ENCODE measurements around the gene SEC16A.

The SEC16A gene

DNA sequence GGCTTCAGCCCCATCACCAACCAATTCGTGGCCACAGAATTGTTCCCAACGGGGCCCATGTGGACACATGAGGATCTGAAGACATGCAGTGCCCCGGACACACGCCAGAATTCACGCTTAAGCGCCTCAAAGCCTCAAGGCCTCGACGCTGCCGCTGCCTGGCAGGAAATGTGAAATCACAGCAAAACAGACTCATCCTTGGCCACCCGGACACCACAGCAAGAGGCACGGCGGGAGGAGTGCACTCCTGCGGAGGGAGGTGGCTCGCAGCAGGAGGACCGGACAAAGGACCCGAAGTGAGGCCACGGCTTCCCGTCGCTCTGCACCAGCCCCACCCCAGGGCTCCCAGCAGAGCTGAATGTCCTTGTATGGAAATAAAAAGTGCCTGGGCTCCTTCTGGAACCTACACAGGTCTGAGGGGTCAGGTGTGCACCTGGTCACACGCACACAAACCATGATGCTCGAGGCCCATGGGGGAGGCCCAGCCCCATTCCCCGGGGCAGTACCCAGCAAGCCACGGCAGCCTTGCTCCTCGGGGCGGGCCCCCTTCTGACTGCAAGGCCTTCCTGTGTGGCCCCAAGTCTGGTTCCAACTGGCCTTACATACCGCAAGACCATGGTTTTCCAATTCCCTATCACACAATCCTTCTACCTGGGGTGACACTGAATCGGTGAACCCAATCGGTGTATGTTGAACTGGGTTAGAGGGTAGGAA, 10.0 kb downstream of the SEC16A start:
- no peak overlapping the region for H3K4me3 ChIP-seq (ENCODE audit: low read depth, low read length)
- no peak for DNase-seq (ENCODE audit: low read depth)

DNA sequence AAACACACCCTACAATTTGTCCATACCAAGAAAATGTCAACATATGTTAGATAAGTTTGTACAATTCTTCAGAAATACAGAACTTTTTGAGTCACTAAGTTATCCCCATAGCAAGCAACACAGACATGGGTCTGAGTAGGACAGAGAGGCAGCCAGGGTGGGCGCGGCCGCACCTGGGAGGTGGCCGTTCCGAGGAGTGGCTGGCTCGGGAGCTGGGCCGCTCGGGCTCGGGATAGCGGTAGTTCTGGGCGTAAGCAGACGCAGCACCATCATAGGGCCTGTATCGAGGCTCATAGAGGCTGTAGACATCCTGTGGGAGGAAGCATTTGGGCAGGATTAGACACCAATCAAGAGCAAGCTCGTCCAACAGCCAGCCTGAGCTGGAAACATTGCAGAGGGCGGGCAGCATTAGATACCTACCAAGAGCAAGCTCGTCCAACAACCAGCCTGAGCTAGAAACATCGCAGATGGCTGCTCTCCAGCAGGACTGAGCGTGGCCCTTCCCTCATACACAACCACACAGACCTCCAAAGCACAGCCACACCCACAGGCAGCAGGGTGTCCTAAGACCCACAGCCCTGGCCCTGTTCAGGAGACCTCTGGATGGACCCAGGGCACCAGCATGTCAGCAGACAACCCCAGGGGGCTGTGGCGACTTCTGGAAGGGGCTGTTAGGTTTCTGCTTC, 10.9 kb downstream of the SEC16A start:
- H3K4me3 ChIP-seq (ENCODE audit: low read depth, low read length): no peak overlapping the region
- no peak for DNase-seq (ENCODE audit: low read depth)

DNA sequence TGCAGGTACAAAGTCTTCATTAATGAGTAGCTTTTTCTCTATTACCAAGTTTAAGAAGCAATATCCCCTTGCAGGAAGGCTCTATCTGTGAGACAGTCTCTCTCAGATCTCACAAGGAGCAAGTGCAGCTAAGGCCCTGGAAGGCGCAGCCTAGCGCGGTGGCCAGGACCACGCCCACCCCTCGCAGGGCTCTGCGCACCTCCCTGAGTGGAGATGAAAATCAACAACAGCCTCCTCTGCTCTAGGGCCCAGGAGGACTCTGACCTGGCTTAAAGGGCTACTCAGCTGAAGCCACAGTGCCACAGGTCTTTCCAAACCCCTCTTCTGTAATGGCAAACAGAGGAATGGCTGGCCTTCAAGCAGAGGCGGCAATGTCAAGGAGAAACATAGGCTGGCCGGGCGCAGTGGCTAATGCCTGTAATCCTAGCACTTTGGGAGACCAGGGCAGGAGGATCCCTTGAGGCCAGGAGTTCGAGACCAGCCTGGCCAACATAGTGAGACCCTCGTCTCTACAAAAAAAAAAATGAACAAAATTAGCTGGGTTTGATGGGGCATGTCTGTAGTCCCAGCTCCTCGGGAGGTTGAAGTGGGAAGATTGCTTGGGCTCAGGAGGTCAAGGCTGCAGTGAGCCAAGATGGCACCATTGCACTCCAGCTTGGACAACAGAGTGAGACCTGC, 11.9 kb downstream of the SEC16A start:
- no peak overlapping the region for H3K4me3 ChIP-seq (ENCODE audit: low read depth, low read length)
- DNase-seq (ENCODE audit: low read depth): no peak

DNA sequence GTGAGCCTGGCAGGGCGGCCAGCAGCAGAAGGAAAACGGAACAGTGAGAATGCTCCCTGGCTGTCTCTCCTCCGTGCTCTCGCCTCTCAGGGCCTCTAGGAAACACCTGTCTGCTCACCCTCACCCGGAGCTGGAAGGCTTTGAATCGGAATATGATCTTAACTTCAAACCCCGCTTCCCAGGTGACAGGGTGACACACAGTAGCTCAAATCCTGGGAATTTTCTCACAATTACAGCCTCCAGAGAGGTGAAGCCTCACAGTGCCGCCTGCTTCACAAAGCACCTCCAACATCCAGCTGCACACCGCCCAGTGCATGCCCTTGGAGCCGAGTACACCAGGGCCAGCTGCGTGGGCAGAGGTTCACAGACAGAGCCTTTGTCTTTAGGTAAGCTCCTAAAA, 12.5 kb downstream of the SEC16A start:
- H3K4me3 ChIP-seq (ENCODE audit: low read depth, low read length): no peak overlapping the region
- DNase-seq (ENCODE audit: low read depth): no peak

DNA sequence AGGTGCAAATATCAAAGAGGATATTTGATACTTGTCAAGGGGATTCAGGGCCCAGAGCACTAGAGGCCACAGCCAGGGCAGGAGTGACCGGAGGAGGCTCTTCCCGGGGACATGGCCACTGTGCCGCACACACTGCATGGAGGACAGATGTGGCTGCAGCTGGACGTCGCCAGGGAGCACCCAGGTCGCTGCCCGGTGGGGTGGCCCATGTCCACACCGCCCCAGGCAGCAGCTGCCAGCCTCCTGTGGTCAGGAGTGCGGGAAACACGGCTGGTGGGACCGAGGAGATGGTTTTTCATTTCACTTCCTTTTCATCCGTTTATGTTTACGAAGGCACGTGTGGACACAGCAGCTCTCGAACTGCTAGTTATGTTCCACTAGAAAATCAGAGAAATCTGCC, 15.1 kb downstream of the SEC16A start:
- H3K4me3 ChIP-seq (ENCODE audit: low read depth, low read length): no peak overlapping the region
- no peak for DNase-seq (ENCODE audit: low read depth)

DNA sequence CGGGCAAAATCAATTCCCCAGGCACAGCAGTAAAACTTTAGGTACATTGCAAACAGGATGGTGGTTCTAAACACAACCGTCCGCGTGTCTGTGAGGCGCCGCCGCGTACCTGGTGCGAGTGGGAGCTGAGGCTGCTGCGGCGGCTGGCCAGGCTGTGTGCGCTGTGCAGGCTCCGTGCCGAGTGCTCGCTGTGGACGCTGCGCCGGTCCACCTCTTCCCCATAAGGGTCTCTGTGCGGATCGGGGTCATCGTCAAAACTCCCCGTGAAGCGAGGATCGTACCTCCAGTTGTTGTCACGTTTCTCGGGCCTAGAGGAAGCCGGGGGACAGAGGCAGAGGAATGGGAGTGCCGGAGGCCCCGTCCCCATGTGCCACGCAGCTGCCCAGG, 16.7 kb downstream of the SEC16A start:
- no peak for DNase-seq (ENCODE audit: low read depth)
- no peak overlapping the region for H3K4me3 ChIP-seq (ENCODE audit: low read depth, low read length)

DNA sequence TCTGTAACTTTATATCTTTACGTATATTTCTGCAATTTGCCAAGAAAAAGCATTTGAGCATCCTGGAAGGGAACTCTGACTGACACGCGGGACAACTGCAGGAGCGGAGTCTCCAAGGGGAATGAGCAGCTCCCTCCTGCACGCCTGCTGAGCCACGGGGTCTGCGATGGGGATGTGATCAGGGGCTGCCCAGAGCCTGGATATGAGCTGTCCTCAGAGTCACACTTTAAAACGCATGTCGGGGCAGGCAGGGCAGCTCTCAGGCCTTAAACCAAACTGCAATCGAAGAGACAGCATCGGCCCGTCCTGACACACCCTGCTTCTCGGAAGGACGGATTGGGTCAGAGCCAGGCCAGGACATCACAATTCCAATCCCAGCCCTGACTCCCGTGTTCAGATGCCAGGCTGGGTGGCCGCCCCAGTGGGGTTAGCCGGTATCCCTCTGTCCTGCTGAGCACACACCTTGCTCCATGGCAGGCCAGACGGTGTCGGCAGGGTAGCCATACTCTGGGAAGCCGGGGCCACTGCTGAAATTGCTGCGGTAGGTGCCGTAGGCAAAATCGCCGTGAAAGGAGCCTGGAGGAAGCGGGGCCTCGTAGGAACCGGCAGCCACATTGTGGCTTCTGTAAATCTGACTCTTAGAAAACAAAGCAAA, 17.2 kb downstream of the SEC16A start:
- H3K4me3 ChIP-seq (ENCODE audit: low read depth, low read length): no peak overlapping the region
- DNase-seq (ENCODE audit: low read depth): no peak

DNA sequence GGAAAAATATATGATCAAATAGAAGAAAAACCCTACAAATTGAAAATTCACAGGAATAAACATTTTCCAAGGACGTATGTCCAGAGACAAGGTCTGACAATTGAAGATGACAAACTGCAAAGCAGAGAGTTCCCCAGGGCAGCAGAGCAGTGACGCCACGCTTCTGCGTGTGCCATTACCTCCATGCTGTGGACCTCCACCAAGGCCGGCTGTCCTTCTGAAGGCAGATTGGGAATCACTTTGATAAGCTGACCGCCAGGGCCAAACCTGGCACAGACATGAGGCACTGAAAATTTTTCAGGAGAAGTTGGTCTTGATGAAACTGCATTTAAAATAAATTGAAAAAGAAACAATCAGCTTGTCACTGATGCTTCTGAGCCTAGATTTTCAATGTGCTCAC, 18.6 kb downstream of the SEC16A start:
- DNase-seq (ENCODE audit: low read depth): no peak
- no peak overlapping the region for H3K4me3 ChIP-seq (ENCODE audit: low read depth, low read length)

DNA sequence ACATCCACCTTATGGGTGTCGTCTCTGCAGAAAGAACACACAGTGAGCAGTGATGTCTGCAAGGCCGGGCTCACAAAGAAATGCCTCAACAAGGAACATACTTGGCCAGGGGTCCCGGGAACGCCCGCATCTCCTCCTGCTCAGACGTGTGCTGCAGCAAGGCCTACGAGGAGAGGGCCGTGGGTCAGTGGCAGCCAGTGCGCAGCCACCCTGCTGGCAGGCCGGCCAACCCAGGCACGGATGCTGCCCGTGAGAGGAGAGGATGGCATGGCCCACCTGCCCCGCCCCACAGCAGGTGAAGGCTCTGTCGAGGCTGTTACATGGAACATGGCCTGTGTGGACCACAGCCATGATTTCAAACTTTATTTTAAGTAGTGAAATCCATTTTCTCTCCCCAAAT, 19.3 kb downstream of the SEC16A start:
- no peak for DNase-seq (ENCODE audit: low read depth)

DNA sequence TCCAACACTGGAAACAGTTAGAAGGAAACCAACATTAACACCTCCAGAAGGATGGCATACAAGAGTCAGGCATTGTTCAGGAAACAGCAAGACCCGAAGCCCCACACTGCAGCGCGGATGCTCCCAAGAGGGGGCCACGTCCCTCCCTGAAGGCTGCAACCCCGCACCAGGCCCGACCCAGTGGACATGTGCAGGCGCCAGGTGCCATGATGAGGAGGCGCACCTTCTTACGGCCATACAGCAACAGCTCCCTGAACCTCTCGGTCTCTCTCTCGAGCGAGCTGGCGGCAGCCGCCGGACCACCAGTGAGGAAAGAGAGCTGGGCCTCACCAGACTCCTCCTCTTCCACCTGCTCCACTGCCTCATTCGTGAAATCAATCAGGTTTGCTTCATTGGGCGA, 20.2 kb downstream of the SEC16A start:
- H3K4me3 ChIP-seq (ENCODE audit: low read depth, low read length): no peak overlapping the region
- DNase-seq (ENCODE audit: low read depth): no peak

More for the DNA sequence above, 19.3 kb downstream of the SEC16A start:
- H3K4me3 ChIP-seq (ENCODE audit: low read depth, low read length): no peak overlapping the region

DNA sequence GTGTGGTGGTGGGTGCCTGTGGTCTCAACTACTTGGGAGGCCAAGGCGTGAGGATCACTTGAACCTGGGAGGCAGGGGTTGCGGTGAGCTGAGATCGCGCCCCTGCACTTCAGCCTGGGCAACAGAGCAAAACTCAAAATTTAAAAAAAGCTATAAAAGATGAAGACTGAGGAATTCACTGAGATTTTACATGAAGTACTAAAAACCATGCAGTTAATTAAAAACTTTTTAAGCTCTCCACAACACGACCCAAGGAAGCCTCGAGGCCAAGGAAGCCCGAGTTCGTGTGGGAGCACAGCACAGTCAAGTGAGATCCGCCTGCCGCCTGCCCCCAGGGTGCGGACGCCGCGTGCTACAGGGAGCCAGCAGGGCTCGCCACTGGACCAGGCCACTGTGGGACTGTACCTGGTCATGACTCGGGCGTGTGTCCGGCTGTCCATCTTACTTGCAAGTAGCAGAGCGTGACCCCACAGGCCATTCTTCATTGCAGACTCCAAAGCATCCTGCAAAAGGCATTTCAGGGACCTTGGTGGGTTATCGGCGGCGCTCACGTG, 22.0 kb downstream of the SEC16A start:
- H3K4me3 ChIP-seq (ENCODE audit: low read depth, low read length): no peak overlapping the region
- DNase-seq (ENCODE audit: low read depth): no peak

DNA sequence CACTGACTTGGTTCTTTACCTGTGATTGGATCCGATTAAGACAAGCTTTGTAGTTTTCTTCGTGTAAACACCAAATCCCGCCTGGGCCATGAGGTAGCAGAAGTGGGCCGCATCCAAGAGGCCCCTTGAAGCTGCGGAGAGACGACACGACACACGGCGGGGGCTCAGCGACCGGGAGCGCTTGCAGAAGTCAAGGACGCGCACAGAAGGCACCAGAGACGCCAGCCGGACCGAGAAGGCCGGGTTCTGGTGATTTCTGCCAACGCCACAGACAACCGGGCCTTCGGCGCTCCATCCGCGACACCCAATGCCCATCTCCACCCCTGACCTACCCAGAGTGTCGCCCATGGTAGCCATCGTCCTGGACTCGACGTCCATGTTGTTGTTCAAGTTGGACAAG, 23.4 kb downstream of the SEC16A start:
- no peak overlapping the region for H3K4me3 ChIP-seq (ENCODE audit: low read depth, low read length)
- DNase-seq (ENCODE audit: low read depth): no peak

DNA sequence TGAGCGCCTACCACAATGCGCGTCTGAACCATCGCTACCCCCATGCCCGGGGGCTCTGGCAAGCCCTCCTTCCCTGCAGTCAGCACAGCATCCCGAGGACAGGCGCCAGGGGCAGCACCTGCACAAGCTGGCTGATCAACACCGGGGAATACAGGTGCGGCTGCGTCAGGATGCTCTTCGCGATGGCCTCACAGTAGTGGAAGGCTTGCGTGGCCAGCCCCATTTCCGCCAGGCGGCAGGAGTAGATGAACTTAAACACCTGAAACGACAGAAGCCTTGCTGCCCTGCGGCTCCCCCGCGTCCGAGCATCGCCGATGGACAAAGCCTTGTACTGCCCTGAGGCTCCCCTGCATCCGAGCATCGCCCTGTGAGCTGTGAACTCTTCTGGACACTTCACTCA, 25.5 kb downstream of the SEC16A start:
- no peak overlapping the region for H3K4me3 ChIP-seq (ENCODE audit: low read depth, low read length)
- DNase-seq (ENCODE audit: low read depth): no peak

DNA sequence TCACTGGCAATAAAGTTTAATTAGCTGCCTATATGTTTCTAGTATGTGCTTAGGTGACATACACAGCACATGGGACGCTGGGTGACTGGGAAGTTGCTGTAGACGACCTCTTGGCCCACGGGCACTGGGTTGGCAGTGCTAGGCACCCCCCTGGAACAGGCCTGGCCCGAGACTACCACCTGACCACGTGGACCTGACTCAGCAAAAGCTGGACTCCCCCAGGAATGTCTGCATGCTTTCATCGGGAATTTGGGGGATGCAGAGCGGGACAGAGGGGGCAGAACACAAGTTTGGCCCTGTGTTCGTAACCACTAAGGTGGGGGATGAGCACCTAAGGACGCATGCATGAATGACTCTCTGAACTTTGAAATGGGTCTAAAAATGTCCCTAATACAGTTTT, 26.6 kb downstream of the SEC16A start:
- no peak overlapping the region for H3K4me3 ChIP-seq (ENCODE audit: low read depth, low read length)
- DNase-seq (ENCODE audit: low read depth): no peak

DNA sequence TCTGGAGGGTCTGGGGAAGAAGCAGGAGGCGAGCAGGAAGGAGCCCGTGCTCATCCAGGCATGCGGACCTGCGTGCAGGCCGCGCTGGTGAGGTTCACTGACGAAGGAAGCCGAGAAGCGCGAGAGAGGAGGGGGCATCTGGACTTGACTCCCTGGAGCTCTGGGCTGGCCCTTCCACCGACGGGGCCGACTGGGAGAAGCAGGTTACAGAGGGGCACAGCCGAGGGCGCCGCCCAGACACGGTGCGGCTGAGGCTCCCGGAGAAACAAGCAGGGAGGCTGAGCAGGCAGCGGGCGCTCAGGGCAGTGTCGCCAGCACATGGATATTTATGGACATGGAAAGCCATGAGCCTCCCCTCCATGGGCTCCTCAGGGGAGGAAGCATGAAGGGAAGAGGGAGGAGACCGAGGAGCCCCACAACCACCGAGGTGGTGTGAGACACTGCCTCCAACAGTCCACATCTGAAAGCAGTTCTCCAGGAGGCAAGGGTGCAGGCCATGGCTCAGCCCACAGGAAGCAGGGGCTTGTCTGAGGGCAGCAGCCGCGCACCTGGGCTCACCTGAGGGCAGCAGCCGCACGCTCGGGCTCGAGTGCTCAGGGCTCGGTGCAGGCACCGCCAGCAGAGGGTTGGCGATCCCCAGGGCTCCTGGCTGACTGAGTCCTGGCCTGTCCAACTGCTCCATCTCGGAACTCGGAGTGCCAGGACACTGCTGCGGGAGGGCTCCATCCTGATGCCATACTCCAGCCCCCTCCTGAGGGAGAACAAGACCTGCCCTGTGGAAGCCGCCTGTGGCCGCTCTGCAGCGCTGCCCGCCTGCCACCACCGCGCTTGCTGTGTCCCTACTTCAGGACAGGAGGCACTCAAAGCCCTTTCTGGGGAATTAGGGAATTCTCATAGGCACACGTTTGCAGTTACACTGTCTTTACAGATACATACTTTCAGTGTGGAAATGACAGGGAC, 27.5 kb downstream of the SEC16A start:
- H3K4me3 ChIP-seq (ENCODE audit: low read depth, low read length): no peak overlapping the region
- DNase-seq (ENCODE audit: low read depth): no peak

DNA sequence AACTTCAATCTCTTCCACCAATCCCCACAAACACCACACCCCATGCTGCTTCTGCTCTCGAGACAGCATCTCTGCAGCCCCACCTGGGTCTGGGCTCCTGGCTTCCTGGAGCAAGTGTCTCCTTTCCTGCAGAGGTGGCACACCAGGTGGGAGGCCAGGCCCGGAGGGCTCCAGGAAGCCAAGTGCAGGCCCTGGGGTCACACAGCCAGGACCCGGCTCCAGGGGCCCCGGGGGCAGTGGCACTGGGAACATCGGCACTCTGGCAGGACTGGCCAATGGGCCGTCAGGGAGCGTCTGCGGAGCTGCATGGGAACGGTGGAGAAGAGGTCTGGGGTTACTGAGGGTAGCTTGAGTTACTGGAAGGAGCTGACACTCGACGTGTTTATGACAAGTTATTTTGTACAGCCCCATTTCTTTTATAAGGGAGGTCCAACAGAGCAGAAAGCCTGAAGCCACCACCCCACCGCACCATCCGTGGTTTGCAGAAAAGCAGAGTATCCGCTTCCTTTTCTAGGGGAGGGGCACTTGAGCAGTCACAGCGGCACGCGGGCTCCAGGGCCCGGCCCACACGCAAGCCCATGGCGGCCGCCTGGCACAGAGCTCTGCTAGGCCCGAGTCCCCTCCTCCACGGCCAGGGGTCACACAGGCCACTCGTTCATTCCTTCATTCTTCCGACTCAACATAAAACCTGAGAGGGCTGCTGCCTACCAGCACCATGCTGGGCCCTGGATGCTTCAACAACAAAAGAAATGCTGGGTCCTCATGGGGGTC, 28.6 kb downstream of the SEC16A start:
- H3K4me3 ChIP-seq (ENCODE audit: low read depth, low read length): no peak overlapping the region

DNA sequence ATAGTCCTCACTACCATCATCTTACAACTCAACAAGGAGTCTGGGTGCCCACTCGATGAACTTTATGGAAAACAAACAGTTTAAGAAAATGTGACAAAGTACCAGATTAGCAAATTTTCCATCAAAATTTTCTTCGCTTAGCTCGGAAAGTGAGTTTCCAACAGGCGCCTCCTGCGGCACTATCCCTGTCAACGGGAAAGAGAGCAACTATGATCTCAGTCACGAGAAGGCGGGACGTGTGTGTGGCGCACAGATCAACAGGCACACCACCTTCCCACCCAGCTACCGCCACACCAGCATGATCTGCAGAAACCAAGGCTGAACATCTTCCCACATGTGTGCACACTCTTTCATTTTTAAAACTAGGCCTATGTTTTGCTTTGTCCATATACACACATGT, 29.5 kb downstream of the SEC16A start:
- no peak overlapping the region for H3K4me3 ChIP-seq (ENCODE audit: low read depth, low read length)
- no peak for DNase-seq (ENCODE audit: low read depth)

More for the DNA sequence above, 28.6 kb downstream of the SEC16A start:
- no peak for DNase-seq (ENCODE audit: low read depth)

DNA sequence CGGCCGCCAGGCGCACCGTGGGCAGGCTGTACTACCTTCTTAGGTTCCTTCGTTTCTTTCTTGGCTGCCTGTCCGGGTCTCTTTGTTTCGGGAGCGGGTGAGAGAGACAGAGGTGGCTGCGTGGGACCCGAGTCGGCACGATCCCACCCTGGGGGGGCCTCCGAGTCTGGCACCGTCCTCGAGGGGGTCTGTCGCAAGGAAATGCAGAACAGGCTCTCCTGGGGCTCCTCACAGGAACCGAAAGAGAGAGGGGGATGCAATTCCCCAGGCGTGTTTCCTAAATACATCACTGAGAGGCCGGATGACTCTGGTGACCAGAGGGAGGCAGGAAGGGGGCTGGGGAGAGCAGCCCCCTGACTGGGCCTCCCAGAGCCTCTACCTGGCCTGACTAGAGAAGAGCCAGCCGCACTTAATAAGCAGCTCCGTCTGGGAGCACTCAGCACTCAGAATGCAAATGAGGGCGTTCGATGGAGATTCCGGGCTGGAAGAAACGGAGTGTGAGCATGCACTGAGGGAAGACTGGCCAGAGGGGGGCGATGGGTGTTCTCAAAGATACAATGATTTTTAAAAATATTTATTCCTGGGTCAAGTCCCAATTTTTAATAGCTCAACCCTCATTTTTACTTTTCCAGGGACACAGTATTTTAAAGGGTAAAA, 31.5 kb downstream of the SEC16A start:
- no peak for DNase-seq (ENCODE audit: low read depth)
- H3K4me3 ChIP-seq (ENCODE audit: low read depth, low read length): no peak overlapping the region

Measured in skeletal muscle cell (primary cell).